OCI-LY3 (cell line): ENCODE data around the gene SHC2.

Source experiments
- H2AFZ ChIP-seq: fragments of 200-600, 300-600 bp; shearing (Covaris generic); 2 replicates; pipeline ENCODE4 v1.6.0; 2014; ENCODE audit warnings: antibody characterized with exemption, low read depth, low read length
- H3K27ac ChIP-seq: fragments of 200-600, 300-600 bp; sonication (generic); 2 replicates; pipeline ENCODE4 v1.5.1; 2014; ENCODE audit warnings: mild to moderate bottlenecking, low read length, moderate library complexity, mixed read lengths
- H3K27me3 ChIP-seq: fragments of 200-600, 300-600 bp; sonication (generic); 2 replicates; pipeline ENCODE4 v1.6.1; 2014; ENCODE audit warnings: low read depth, low read length, mixed read lengths
- H3K36me3 ChIP-seq: fragments of 200-600, 300-600 bp; sonication (generic); replicated peaks from 2 replicates; pipeline ENCODE3; 2014; ENCODE audit warnings: low read depth, low read length, mixed read lengths
- H3K4me1 ChIP-seq: fragments of 300-600, 200-600 bp; sonication (generic); 2 replicates; pipeline ENCODE4 v1.6.1; 2014; ENCODE audit warnings: low read length, mixed read lengths
- H3K4me2 ChIP-seq: fragments of 200-600, 300-600 bp; sonication (generic); 2 replicates; pipeline ENCODE4 v1.6.1; 2014; ENCODE audit warnings: low read length, mixed read lengths
- H3K4me3 ChIP-seq: fragments of 300-600, 200-600 bp; sonication (generic); 2 replicates; pipeline ENCODE4 v1.5.1; 2014; ENCODE audit warnings: antibody characterized with exemption, mild to moderate bottlenecking, low read length, moderate library complexity
- H3K79me2 ChIP-seq: fragments of 300-600, 200-600 bp; shearing (Covaris generic); 2 replicates; pipeline ENCODE4 v1.6.1; 2014; ENCODE audit warnings: mild to moderate bottlenecking, low read length, mixed read lengths
- H3K9ac ChIP-seq: fragments of 300-600, 200-600 bp; shearing (Covaris generic); 2 replicates; pipeline ENCODE4 v1.6.0; 2014; ENCODE audit warnings: mild to moderate bottlenecking, low read length, moderate library complexity
- H3K9me3 ChIP-seq: fragments of 200-600, 300-600 bp; shearing (Covaris generic); 2 replicates; pipeline ENCODE4 v1.6.1; 2014; ENCODE audit warnings: low read length, mixed read lengths; ENCODE audit not compliant: insufficient read depth
- H4K20me1 ChIP-seq: fragments of 200-600, 300-600 bp; sonication (generic); 2 replicates; pipeline ENCODE4 v1.6.1; 2016; ENCODE audit warnings: low read length, mixed read lengths; ENCODE audit not compliant: insufficient read depth
- CTCF ChIP-seq: fragments of 200-600, 300-600 bp; sonication (generic); IDR thresholded peaks from 2 replicates; pipeline ENCODE4 v1.5.1; 2014; ENCODE audit warnings: antibody characterized with exemption, low read length, low read depth
- EZH2phosphoT487 ChIP-seq: fragments of 200-600 bp; shearing (Covaris generic); IDR thresholded peaks from 2 replicates; pipeline ENCODE4 v1.6.1; 2018; ENCODE audit warnings: antibody characterized with exemption, mixed run types, low read depth

SHC2 gene

GRCh38 chr19:400976-401865 lies 59.6 kb downstream of the SHC2 start:
- TF ChIP-seq EZH2phosphoT487 (no peak), CTCF (no peak)
- Histone ChIP-seq H3K36me3 (no peaks in the 10 kb centered on the region), H3K9ac (no peak overlapping the region), H3K79me2 (no peaks in the 10 kb centered on the region), H3K4me3 (no peak overlapping the region), H3K9me3 (no peaks in the 10 kb centered on the region), H3K27me3 (no peaks in the 10 kb centered on the region), H3K27ac (no peak overlapping the region), H4K20me1 (no peaks in the 10 kb centered on the region), H2AFZ (no peak overlapping the region), H3K4me1 (no peaks in the 10 kb centered on the region), H3K4me2 (no peak overlapping the region)

GRCh38 chr19:399370-399769 lies 61.5 kb downstream of the SHC2 start:
- no peaks in the 10 kb centered on the region for H3K27me3 ChIP-seq
- H3K36me3 ChIP-seq = no peaks in the 10 kb centered on the region
- no peaks in the 10 kb centered on the region for H3K79me2 ChIP-seq
- no peak overlapping the region for H3K4me2 ChIP-seq
- H4K20me1 ChIP-seq = no peaks in the 10 kb centered on the region
- no peak overlapping the region for H2AFZ ChIP-seq
- no peaks in the 10 kb centered on the region for H3K9me3 ChIP-seq
- no peaks in the 10 kb centered on the region for H3K4me1 ChIP-seq
- TF ChIP-seq CTCF = no peak
- no peak for TF ChIP-seq EZH2phosphoT487
- no peak overlapping the region for H3K9ac ChIP-seq
- H3K4me3 ChIP-seq = no peak overlapping the region
- no peak overlapping the region for H3K27ac ChIP-seq

- Histone ChIP-seq H3K4me1 (no peaks in the 10 kb centered on the region), H4K20me1 (no peaks in the 10 kb centered on the region), H3K9ac (no peak overlapping the region), H2AFZ (no peak overlapping the region), H3K27me3 (no peaks in the 10 kb centered on the region), H3K4me3 (no peak overlapping the region), H3K4me2 (no peak overlapping the region), H3K36me3 (no peaks in the 10 kb centered on the region), H3K79me2 (no peaks in the 10 kb centered on the region), H3K27ac (no peak overlapping the region), H3K9me3 (no peaks in the 10 kb centered on the region)
- TF ChIP-seq EZH2phosphoT487 (no peak), CTCF (no peak)
Observed at GRCh38 chr19:398719-399118, 62.1 kb downstream of the SHC2 start.

- Histone ChIP-seq H3K9ac (no peak overlapping the region), H2AFZ (no peak overlapping the region), H3K27me3 (no peaks in the 10 kb centered on the region), H3K79me2 (no peaks in the 10 kb centered on the region), H4K20me1 (no peaks in the 10 kb centered on the region), H3K4me3 (no peak overlapping the region), H3K4me2 (no peak overlapping the region), H3K9me3 (peaks cover 3% of the 10 kb centered on the region; the same call in 1 of the 2 replicates), H3K36me3 (no peaks in the 10 kb centered on the region), H3K27ac (no peak overlapping the region), H3K4me1 (no peaks in the 10 kb centered on the region)
- TF ChIP-seq EZH2phosphoT487 = no peak
Observed at GRCh38 chr19:397941-398706, 62.7 kb downstream of the SHC2 start.
